Gastroesophageal sphincter (tissue), 2 donors: ENCODE results near the gene MVB12B.

ENCODE experiments used
- EP300 ChIP-seq: sonication (generic); formaldehyde crosslinking; IDR thresholded peaks from one replicate; pipeline ENCODE4 v1.6.1; 2017; ENCODE audit warnings: antibody characterized with exemption, mild to moderate bottlenecking
- POLR2AphosphoS5 ChIP-seq: sonication (generic); formaldehyde crosslinking; IDR thresholded peaks from one replicate; pipeline ENCODE4 v1.6.1; 2017; ENCODE audit warnings: antibody characterized with exemption

GRCh38 chr9:126375386-126375785 lies 48.8 kb downstream of the MVB12B start:
- TF ChIP-seq POLR2AphosphoS5 (no peak), EP300 (no peak)
